ENCODE measurements around the gene PLCB2.

DNA sequence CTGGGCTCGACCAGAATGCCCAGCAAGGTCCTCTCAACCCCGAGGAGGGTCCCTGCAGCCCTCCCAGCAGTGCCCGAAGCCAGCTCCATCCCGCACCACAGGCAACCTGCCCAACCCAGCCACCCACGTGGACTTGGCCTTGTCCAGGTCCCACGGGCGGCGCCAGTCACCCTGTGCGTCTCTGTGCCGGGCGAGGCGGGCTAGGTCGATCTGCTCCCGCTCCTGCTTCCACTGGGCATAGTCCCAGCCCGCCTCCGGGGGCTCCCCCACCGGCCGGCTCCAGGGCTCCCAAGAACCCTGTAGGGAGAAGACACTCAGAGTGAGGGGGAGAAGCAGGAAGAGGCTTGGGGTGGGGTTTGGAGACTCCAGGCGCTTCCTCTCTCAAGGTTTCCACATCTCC, 29.9 kb upstream of the PLCB2 start:
- TF ChIP-seq EZH2 (IDR thresholded peaks at IDR 0.05; ENCODE audit: borderline replicate concordance, low read depth, low read length, severe bottlenecking), result no peak
- TF ChIP-seq, protein P1, sequence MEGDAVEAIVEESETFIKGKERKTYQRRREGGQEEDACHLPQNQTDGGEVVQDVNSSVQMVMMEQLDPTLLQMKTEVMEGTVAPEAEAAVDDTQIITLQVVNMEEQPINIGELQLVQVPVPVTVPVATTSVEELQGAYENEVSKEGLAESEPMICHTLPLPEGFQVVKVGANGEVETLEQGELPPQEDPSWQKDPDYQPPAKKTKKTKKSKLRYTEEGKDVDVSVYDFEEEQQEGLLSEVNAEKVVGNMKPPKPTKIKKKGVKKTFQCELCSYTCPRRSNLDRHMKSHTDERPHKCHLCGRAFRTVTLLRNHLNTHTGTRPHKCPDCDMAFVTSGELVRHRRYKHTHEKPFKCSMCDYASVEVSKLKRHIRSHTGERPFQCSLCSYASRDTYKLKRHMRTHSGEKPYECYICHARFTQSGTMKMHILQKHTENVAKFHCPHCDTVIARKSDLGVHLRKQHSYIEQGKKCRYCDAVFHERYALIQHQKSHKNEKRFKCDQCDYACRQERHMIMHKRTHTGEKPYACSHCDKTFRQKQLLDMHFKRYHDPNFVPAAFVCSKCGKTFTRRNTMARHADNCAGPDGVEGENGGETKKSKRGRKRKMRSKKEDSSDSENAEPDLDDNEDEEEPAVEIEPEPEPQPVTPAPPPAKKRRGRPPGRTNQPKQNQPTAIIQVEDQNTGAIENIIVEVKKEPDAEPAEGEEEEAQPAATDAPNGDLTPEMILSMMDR (IDR thresholded peaks at IDR 0.05; ENCODE audit: extremely low read depth in 1 of 2, insufficient read depth in 1 of 2, low read depth in 1 of 2, low read length in 2 of 2), result no peak
- no peak for TF ChIP-seq FOS (IDR thresholded peaks at IDR 0.05; ENCODE audit: borderline replicate concordance, insufficient read depth, low read length)

Data from endothelial cell of umbilical vein (primary cell).